HepG2 (cell line): ENCODE data around the gene RASL12. TPM values are rescaled to one million over a fixed set of nuclear protein-coding genes. Genes with fewer than 3 reads are reported as not detected.

Experiments
- ATAC-seq: fragments of 200-7000 bp; cut with Tn5 transposase; 3 replicates; pipeline ENCODE4 v1.9.1; 2020; ENCODE audit warnings: mild to moderate bottlenecking, moderate library complexity
- BruUV-seq: library from RNA; stranded (reverse); fragments of 400-500 nt; replicated peaks from 2 replicates; lab custom pipeline; 2021; lab: Mats Ljungman, UMichigan
- CTCF ChIA-PET: fragments of 300-600 bp; formaldehyde crosslinking; extraction: SDS; loops from one replicate; lab custom pipeline; 2021; ENCODE audit warnings: low total read pairs, inconsistent platforms, low intra/inter-chr PET ratio; lab: Yijun Ruan, JAX
- POLR2A ChIA-PET: fragments of 350-600 bp; sonication (Branson Sonifier 250); formaldehyde crosslinking; loops from one replicate; lab custom pipeline; 2020; ENCODE audit warnings: antibody characterized with exemption, inconsistent platforms; lab: Yijun Ruan, JAX
- DNase-seq: peaks from one replicate; pipeline ENCODE4 v3.0.0-alpha.2; 2015; ENCODE audit warnings: low spot score
- FAIRE-seq: peaks from 3 replicates; lab custom pipeline; 2011; peaks lifted over from hg19 to GRCh38; lab: Jason Lieb, UNC
- H2AFZ ChIP-seq: one replicate; pipeline ENCODE4 v1.6.1; 2011; ENCODE audit warnings: low read length, inconsistent platforms
- H3K27ac ChIP-seq: fragments of 300-600 bp; 3 replicates; pipeline ENCODE4 v1.8.0; 2011; ENCODE audit warnings: mixed run types, mild to moderate bottlenecking, mixed read lengths, low read length, inconsistent platforms; ENCODE audit not compliant: insufficient read depth; ENCODE audit errors: extremely low read length
- H3K27me3 ChIP-seq, 2 experiments: fragments of 200-600 bp in 1 of 2; 2 replicates in 1 of 2; 3 replicates in 1 of 2; pipeline versions ENCODE4 v1.6.0 to v1.8.0; 2011; ENCODE audit warnings: low read length in 2 of 2, mild to moderate bottlenecking in 2 of 2, moderate library complexity in 2 of 2, inconsistent platforms in 1 of 2; ENCODE audit not compliant: insufficient read depth in 2 of 2, control insufficient read depth in 1 of 2
- H3K36me3 ChIP-seq, 2 experiments: fragments of 200-600 bp in 1 of 2; replicated peaks in 1 of 2; 2 replicates in 1 of 2; 3 replicates in 1 of 2; pipeline versions ENCODE4 v1.5.1 to v1.8.0; 2011; ENCODE audit warnings: low read length in 2 of 2, inconsistent platforms in 1 of 2; ENCODE audit not compliant: insufficient read depth in 2 of 2, control insufficient read depth in 1 of 2
- H3K4me1 ChIP-seq: 2 replicates; pipeline ENCODE4 v1.5.1; 2012; ENCODE audit warnings: low read length, inconsistent platforms; ENCODE audit not compliant: insufficient read depth
- H3K4me2 ChIP-seq: 2 replicates; pipeline ENCODE4 v1.6.0; 2011; ENCODE audit warnings: low read depth, low read length, inconsistent platforms
- H3K4me3 ChIP-seq, 3 experiments: fragments of 200-600 bp in 1 of 3; sonication (generic), shearing (Covaris generic) in 1 of 3; replicated peaks in 1 of 3; 2 replicates each; pipeline ENCODE4 v1.5.1; 2011 to 2016; ENCODE audit warnings: low read length in 3 of 3, inconsistent platforms in 2 of 3, low read depth in 2 of 3, mild to moderate bottlenecking in 2 of 3, control low read depth in 1 of 3, mixed read lengths in 1 of 3; ENCODE audit not compliant: insufficient read depth in 1 of 3
- H3K79me2 ChIP-seq: one replicate; pipeline ENCODE4 v1.6.1; 2011; ENCODE audit warnings: low read length, inconsistent platforms; ENCODE audit not compliant: insufficient read depth
- H3K9ac ChIP-seq: 2 replicates; pipeline ENCODE4 v1.6.0; 2011; ENCODE audit warnings: mild to moderate bottlenecking, low read depth, low read length, inconsistent platforms; ENCODE audit not compliant: insufficient read depth
- H3K9me3 ChIP-seq: 2 replicates; pipeline ENCODE4 v1.5.1; 2012; ENCODE audit warnings: mild to moderate bottlenecking, low read length
- H4K20me1 ChIP-seq: 2 replicates; pipeline ENCODE4 v1.6.0; 2011; ENCODE audit warnings: inconsistent platforms, mild to moderate bottlenecking, low read length, moderate library complexity; ENCODE audit not compliant: insufficient read depth
- EED ChIP-seq: sonication (generic); formaldehyde crosslinking; IDR thresholded peaks from 2 replicates; pipeline ENCODE4 v1.5.0; 2020; ENCODE audit warnings: mild to moderate bottlenecking, missing genetic modification reagents
- EZH2 ChIP-seq: conservative IDR thresholded peaks from 2 replicates; pipeline ENCODE4 v1.6.1; 2012; ENCODE audit warnings: mild to moderate bottlenecking, low read depth, low read length, moderate library complexity
- FOXA3 ChIP-seq: IDR thresholded peaks from 2 replicates; pipeline ENCODE4 v1.6.1; 2016; ENCODE audit warnings: missing genetic modification reagents, missing compliant biosample characterization
- GLI4 ChIP-seq: sonication (generic); formaldehyde crosslinking; IDR thresholded peaks from 2 replicates; pipeline ENCODE4 v1.5.1; 2020; ENCODE audit warnings: missing genetic modification reagents, mild to moderate bottlenecking, moderate library complexity, borderline replicate concordance
- MAFF ChIP-seq: IDR thresholded peaks from 2 replicates; pipeline ENCODE4 v1.6.1; 2011; ENCODE audit warnings: low read depth, low read length, improper control_type of control experiment
- MAFK ChIP-seq, 2 experiments: IDR thresholded peaks in 1 of 2; conservative IDR thresholded peaks in 1 of 2; 2 replicates each; pipeline ENCODE4 v1.6.1; 2011; ENCODE audit warnings: improper control_type of control experiment in 2 of 2, low read length in 2 of 2
- NFKB2 ChIP-seq: sonication (generic); formaldehyde crosslinking; IDR thresholded peaks from 2 replicates; pipeline ENCODE4 v1.4.0; 2020; ENCODE audit warnings: missing genetic modification reagents, borderline replicate concordance
- RFX3 ChIP-seq: IDR thresholded peaks from 2 replicates; pipeline ENCODE4 v1.6.1; 2016; ENCODE audit warnings: missing biosample characterization, missing genetic modification reagents
- SCMH1 ChIP-seq: sonication (generic); formaldehyde crosslinking; IDR thresholded peaks from 2 replicates; pipeline ENCODE4 v1.9.0; 2021; ENCODE audit warnings: missing genetic modification reagents, mild to moderate bottlenecking, borderline replicate concordance
- ZNF234 ChIP-seq: sonication (generic); formaldehyde crosslinking; conservative IDR thresholded peaks from 2 replicates; pipeline ENCODE4 v1.5.1; 2020; ENCODE audit warnings: mild to moderate bottlenecking, missing genetic modification reagents
- ZNF430 ChIP-seq: sonication (generic); formaldehyde crosslinking; IDR thresholded peaks from 2 replicates; pipeline ENCODE4 v1.9.0; 2021; ENCODE audit warnings: mild to moderate bottlenecking, missing genetic modification reagents
- ZSCAN30 ChIP-seq: sonication (generic); formaldehyde crosslinking; IDR thresholded peaks from 2 replicates; pipeline ENCODE4 v1.5.0; 2020; ENCODE audit warnings: mild to moderate bottlenecking, missing genetic modification reagents
- WGBS: methylation state at CpG from one replicate; pipeline ENCODE4 v1.1.6; 2017; ENCODE audit warnings: low lambda C conversion rate; 5-methylcytosine and 5-hydroxymethylcytosine counted together
- in situ Hi-C: cut with HindIII; loops from 2 replicates; pipeline ENCODE4 v1.10.0; 2017; ENCODE audit warnings: low pct_unique_long_range_greater_than_20kb; ENCODE audit not compliant: extremely low pct_ligation_motif_present
- intact Hi-C: fragments of 100-400 bp; cut with micrococcal nuclease; formaldehyde crosslinking; loops from one replicate; pipeline ENCODE4 v1.10.0; 2022; ENCODE audit not compliant: unreplicated experiment
- polyA plus RNA-seq, 8 experiments: library from polyadenylated mRNA; depleted of rRNA in 3 of 8; stranded (reverse) in 7 of 8; unstranded in 1 of 8; fragments of >200 nt; fragmentation: Illumina TruSeq in 4 of 8; extraction: Trizol in 4 of 8; gene quantifications; 2 replicates each; pipeline versions ENCODE4 v1.2.1 to v1.2.3, GENCODE V29; 2011 to 2016; ENCODE audit warnings: low read depth in 4 of 8, missing spikeins in 1 of 8, mixed read lengths in 1 of 8; ENCODE audit not compliant: insufficient read depth in 1 of 8
- total RNA-seq, 5 experiments: library from RNA; depleted of rRNA; stranded (reverse); fragments of >200 nt; fragmentation: Illumina TruSeq; extraction: Trizol; gene quantifications; 2 replicates each; pipeline ENCODE4 v1.2.3, GENCODE V29; 2016; ENCODE audit warnings: low read depth in 1 of 5
- TF ChIP-seq, protein P1 (sequence below), 2 experiments: IDR thresholded peaks; 2 replicates each; pipeline ENCODE4 v1.6.1; 2011 to 2012; ENCODE audit warnings: low read length in 2 of 2, borderline replicate concordance in 1 of 2, low read depth in 1 of 2, mild to moderate bottlenecking in 1 of 2, moderate library complexity in 1 of 2
- TF ChIP-seq, protein P2 (sequence below): IDR thresholded peaks from 2 replicates; pipeline ENCODE4 v1.6.1; 2016; ENCODE audit warnings: missing genetic modification reagents, missing compliant biosample characterization
- TF ChIP-seq, protein P3 (sequence below): IDR thresholded peaks from 2 replicates; pipeline ENCODE4 v1.6.1; 2016; ENCODE audit warnings: missing biosample characterization, missing genetic modification reagents, low read depth
- TF ChIP-seq, protein P4 (sequence below): conservative IDR thresholded peaks from 2 replicates; pipeline ENCODE4 v1.6.1; 2018; ENCODE audit warnings: missing genetic modification reagents

Gene RASL12
- total and polyA plus RNA-seq, 2 of the 13 experiments (the other 11 are each of a cell fraction or from before 2014, with no cell fraction given) = 0.16 to 0.55 TPM

DNA sequence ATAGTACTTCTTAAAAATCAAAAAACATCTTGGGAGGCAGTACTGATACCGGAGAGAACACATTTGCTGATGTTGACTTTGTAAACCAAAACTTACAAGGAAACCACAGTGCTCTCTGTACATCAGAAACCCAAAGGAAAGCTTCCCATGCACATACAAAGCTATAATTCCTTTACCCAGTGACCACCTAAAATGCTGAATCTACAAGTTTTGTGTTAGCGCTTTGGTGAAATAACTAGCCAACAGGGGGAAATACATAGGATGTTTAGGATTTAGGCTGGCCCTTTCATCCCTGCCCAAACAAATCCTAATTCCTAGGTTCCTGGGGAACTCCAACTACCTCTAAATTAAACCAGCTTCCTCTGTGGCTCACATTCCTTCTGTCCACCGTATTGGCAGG, 62.8 kb downstream of the RASL12 start:
- Histone ChIP-seq H3K27ac (no peak overlapping the region), H3K4me1 (no peaks in the 10 kb centered on the region), H2AFZ (no peak overlapping the region), H4K20me1 (no peaks in the 10 kb centered on the region), H3K79me2 (no peaks in the 10 kb centered on the region), H3K36me3 (peaks cover 2 to 3% of the 10 kb centered on the region in 2 experiments; a peak in 4 of 5 replicates), H3K27me3 (no peaks in the 10 kb centered on the region; a peak in 1 of 5 replicates), H3K9me3 (no peaks in the 10 kb centered on the region), H3K4me3 (no peak overlapping the region), H3K4me2 (no peak overlapping the region), H3K9ac (no peak overlapping the region)
- no TSS peak for BruUV-seq
- 99% methylated on average over 3 of the region's 3 CpGs for WGBS
- ChIA-PET CTCF (no interaction called here), POLR2A (interaction anchor here (0.6 kb wide), 1 partner anchor 8 kb away, joined by 3 read pairs; no protein-coding TSS in a partner anchor)
- TF ChIP-seq ZNF430 (CRISPR knock-in tag) = no peak
- TF ChIP-seq SCMH1 = no peak
- TF ChIP-seq, protein P1, sequence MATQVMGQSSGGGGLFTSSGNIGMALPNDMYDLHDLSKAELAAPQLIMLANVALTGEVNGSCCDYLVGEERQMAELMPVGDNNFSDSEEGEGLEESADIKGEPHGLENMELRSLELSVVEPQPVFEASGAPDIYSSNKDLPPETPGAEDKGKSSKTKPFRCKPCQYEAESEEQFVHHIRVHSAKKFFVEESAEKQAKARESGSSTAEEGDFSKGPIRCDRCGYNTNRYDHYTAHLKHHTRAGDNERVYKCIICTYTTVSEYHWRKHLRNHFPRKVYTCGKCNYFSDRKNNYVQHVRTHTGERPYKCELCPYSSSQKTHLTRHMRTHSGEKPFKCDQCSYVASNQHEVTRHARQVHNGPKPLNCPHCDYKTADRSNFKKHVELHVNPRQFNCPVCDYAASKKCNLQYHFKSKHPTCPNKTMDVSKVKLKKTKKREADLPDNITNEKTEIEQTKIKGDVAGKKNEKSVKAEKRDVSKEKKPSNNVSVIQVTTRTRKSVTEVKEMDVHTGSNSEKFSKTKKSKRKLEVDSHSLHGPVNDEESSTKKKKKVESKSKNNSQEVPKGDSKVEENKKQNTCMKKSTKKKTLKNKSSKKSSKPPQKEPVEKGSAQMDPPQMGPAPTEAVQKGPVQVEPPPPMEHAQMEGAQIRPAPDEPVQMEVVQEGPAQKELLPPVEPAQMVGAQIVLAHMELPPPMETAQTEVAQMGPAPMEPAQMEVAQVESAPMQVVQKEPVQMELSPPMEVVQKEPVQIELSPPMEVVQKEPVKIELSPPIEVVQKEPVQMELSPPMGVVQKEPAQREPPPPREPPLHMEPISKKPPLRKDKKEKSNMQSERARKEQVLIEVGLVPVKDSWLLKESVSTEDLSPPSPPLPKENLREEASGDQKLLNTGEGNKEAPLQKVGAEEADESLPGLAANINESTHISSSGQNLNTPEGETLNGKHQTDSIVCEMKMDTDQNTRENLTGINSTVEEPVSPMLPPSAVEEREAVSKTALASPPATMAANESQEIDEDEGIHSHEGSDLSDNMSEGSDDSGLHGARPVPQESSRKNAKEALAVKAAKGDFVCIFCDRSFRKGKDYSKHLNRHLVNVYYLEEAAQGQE (IDR thresholded peaks at IDR 0.05; ENCODE audit: borderline replicate concordance in 1 of 2, low read depth in 1 of 2, low read length in 2 of 2) = no peak
- TF ChIP-seq, protein P2, sequence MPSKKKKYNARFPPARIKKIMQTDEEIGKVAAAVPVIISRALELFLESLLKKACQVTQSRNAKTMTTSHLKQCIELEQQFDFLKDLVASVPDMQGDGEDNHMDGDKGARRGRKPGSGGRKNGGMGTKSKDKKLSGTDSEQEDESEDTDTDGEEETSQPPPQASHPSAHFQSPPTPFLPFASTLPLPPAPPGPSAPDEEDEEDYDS = no peak
- TF ChIP-seq EED (CRISPR knock-in tag) = no peak
- TF ChIP-seq FOXA3 = no peak
- no peak for TF ChIP-seq ZSCAN30 (CRISPR knock-in tag)
- TF ChIP-seq EZH2 = no peak
- no peak for TF ChIP-seq NFKB2 (CRISPR knock-in tag)
- TF ChIP-seq, protein P3, sequence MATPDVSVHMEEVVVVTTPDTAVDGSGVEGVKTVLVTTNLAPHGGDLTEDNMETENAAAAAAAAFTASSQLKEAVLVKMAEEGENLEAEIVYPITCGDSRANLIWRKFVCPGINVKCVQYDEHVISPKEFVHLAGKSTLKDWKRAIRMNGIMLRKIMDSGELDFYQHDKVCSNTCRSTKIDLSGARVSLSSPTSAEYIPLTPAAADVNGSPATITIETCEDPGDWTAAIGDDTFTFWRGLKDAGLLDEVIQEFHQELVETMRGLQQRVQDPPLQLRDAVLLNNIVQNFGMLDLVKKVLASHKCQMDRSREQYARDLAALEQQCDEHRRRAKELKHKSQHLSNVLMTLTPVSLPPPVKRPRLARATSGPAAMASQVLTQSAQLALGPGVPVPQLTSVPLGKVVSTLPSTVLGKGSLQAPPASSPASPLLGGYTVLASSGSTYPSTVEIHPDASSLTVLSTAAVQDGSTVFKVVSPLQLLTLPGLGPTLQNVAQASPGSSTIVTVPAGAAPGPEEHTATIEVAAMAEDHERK = no peak
- no peak for TF ChIP-seq RFX3 (CRISPR knock-in tag)
- TF ChIP-seq GLI4 (CRISPR knock-in tag) = no peak
- TF ChIP-seq MAFK (conservative IDR thresholded peaks at IDR 0.05 in 1 of 2, IDR thresholded peaks at IDR 0.05 in 1 of 2; ENCODE audit: low read length in 2 of 2) = peak; percentile 27 to 42; a peak in 1 of 4 replicates
- TF ChIP-seq, protein P4, sequence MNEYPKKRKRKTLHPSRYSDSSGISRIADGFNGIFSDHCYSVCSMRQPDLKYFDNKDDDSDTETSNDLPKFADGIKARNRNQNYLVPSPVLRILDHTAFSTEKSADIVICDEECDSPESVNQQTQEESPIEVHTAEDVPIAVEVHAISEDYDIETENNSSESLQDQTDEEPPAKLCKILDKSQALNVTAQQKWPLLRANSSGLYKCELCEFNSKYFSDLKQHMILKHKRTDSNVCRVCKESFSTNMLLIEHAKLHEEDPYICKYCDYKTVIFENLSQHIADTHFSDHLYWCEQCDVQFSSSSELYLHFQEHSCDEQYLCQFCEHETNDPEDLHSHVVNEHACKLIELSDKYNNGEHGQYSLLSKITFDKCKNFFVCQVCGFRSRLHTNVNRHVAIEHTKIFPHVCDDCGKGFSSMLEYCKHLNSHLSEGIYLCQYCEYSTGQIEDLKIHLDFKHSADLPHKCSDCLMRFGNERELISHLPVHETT (CRISPR knock-in tag) = no peak
- 0 out of 2 replicates have a peak, but pooled peaks have one; percentile 11 for TF ChIP-seq MAFF
- no peak for TF ChIP-seq ZNF234 (CRISPR knock-in tag)
- intact Hi-C loops = no loop called here
- no peak for DNase-seq
- FAIRE-seq = no peak
- no peak for ATAC-seq
- in situ Hi-C loops = no loop called here
